ENCODE data around the gene EIF6.

Gene EIF6

GRCh38 chr20:35293303-35294292 lies 9.0 kb upstream of the EIF6 start:
- DNase-seq, result no peak

- DNase-seq, result no peak
Observed at GRCh38 chr20:35292504-35293285, 8.1 kb upstream of the EIF6 start.

DNA sequence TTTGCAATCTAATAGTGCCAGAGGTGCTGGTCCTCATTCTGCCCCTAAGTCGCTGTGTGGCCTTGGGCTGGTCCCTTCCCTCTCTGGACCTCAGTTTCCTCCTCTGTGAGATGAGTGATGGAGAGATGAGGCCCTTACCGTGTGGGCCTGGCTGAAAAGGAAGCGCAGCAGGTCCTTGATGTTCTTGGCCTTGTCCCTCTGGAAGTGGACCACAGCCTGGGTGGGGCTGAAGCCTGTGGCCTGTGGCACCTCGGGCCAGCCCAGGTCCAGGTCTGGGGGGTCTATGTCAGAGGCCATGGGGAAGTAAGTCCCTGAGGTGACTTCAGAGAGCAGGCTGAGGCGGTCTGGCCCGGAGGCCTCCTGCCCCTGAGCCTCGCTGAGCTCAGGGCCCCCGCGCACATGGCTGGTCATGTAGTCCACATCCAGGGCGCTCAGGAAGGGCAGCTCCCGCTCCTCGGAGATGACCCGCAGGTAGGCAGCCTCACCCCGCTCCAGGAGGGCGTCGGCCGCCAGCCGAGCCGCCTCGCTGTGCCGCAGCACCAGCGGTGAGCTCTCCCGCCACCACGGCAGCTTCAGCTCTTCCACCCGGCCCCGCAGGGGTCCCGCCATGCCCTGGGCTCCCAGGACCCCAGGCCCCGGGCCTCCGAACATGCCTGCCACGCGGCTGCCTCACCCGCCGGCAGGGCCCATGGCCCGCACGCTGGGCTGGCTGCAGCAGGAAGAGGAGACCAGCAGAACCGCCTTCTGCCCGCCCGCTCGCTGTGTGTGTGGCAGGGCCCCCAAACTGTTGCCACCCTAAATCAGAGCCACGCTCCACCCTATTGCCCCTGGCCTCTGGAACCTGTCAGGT lies 7.3 kb upstream of the EIF6 start, which contains the start of gene FAM83C:
TSS of gene FAM83C (minus strand) at position 772 of the 850 bp plus-strand sequence. CDS start at position 651, 121 bp downstream.
- no peak for DNase-seq

- DNase-seq, result no peak
Observed at GRCh38 chr20:35290887-35291417, 6.4 kb upstream of the EIF6 start.

GRCh38 chr20:35290186-35290886 lies 5.8 kb upstream of the EIF6 start:
- no peak for DNase-seq

DNA sequence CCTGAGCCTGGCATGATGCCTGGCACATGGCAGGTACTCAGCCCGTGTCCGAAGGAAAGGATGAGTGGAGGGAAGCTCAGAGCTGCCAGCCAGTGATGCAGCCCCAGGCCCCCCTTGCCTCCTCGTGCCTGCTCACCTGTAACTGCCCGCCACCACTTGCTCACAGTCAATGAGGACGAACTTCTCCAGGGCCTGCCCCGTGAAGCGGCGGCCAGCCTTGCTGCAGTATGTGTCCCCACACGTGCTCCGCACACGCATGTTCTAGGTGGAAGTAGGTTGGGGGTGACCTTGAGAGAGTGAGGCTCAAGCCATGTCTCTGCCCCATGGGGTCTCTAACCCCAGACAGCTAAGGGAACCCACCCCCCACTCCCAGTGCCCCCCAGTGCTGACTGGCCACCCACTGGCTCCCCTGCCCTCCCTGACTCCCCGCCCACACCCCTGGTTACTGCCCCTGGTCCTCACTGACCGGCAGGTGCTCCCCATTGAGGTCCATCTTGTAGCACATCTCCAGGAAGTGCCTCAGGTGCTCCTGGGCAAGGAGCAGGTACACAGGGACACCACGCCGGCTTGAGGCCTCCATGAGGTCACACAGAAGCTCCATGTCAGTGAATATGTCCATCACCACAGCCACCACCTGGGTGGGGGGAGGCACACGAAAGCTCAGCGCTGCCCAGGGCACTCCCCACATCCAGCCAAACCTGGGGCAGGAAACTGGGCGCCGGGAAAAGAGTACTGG lies 3.9 kb upstream of the EIF6 start:
- no peak for DNase-seq

GRCh38 chr20:35287509-35288324 lies 3.1 kb upstream of the EIF6 start:
- no peak for DNase-seq

DNA sequence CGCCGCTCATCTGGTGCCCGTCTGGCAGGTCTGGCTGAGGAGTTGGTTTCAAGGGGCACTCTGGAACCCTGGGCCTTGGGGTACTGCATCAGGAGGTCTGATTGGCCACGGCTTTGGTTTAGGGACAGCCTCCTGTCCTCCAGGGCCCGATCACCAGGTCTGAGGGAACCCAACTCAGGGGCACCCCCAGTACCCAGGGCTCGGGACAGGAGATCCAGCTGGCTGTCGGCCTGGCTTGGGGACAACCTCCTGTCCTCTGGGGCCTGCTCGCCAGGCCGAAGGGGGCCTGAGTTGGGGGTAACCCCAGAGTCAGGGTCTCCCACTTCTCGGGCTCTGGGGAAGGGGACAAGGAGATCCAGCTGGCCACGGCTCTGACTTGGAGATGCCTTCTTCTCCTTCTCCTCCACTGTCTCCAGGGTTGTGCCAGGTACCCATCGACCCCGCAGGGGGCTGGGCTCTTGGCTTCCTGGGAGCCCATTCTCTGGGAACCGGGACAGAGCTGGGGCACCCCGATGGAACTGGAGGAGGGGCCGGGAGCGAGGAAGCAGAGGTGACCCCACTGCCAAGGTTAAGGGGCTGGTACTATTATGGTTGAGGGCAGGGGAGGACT lies 2.4 kb upstream of the EIF6 start:
- DNase-seq, result no peak

DNA sequence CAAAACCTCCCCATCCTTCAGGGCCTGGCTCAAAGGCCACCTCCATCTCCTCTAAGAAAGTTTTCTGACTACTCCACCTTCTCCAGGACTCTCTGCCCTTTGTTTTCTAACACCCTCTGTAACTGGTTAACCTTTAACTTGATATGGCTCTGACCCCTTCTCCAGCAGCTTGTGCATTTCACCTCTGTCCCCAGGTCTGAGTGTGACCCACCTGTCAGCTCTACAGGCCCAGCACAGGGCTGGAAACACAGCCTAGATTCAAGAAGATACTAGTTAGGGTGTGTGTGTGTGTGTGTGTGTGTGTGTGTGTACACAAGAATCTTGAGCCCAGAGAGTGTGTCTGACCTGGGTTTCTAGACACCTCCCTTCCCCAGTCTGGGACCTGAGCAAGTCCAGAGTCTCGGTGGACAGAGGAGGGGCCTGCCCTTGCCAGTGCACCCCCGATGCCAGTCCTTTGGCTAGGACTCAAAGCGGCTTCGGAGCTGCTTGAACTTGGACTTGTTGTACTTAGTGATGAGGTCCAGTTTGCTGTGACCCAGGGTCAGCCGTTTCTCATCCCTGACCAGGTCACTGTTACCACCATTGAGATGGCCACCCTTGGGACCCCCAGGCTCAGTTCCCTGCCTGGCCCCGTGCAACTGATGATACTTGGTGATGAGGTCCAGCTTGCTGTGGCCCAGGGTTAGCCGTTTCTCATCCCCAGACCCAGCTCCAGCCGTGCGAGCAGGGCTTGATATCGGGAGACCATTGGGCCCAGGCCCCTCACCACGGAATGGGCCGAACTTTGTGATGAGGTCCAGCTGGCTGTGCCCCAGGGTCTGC lies 1.7 kb upstream of the EIF6 start:
- no peak for DNase-seq

DNA sequence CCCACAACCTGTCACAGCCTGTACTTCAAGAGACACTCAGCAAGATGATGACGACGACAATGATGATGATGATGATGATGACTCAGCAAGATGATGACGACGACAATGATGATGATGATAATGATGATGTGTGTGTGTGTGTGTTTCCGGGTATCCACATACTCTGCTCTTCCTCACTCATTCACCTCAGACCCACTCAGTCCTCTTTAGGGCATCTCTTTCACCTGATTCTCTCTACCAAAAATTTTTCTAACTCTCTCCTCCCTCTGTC lies 1.2 kb upstream of the EIF6 start:
- no peak for DNase-seq

DNA sequence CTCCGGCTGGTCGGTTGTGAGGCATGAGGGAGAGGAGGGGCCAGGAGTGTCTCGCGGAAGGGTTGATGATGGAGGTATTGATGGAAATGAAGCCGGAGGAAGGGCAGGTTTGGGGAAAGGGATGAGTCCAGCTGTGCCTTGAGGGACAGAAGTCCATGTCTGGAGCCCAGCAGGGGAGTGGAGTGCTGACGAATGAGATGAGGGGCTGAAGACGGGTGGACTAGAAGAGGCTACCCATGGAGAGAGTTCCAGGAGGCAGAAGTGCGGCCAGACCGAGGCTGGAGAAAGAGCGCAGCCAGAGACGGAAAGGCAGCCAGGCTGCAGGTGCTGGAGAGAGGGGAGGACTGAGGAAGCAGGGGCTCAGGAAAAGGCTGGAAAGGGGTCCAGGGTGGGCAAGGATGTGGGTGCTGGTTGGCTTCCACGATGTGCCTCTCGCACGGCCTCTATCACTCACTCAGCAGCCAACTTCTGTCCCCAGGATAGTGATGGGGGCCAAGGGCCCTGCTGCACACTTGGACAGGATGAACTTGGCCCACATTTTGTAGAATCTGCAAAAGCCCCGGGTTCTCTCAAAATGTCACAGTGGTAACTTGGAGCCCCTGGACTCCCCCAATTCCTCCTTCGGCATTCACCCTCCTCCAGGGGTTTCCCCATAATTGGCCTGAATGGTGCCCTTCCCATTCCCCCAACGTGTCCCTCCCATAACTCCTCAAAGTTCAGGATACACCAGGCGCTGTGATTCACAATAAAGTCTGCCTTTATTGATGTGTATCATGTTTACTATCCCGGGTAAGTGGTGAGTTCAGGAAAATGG lies 627 bp upstream of the EIF6 start:
- DNase-seq, result no peak

GRCh38 chr20:35283441-35284266 lies 918 bp downstream of the EIF6 start:
- no peak for DNase-seq

GRCh38 chr20:35281506-35282101 lies 3.0 kb downstream of the EIF6 start:
- no peak for DNase-seq

DNA sequence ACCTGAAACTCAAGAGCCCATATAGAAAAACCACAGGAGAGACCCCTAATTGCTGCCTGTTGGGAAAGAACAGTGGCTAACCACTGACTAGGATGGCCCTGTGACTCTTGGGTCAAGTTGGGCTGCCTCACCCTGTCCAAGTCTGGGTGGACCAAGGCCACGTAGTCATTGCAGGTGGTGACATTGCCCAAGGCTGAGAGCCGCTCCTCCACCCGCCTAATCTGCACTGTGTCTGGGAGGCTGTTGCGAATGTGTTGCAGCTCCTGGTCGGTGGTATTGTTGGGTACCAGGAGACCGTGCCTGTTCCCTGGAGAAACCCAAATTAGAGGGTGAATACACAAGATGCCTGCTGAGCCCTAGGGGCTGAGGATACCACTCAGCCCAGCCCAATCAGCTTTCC lies 4.0 kb downstream of the EIF6 start:
- no peak for DNase-seq

GRCh38 chr20:35279533-35280174 lies 4.9 kb downstream of the EIF6 start:
- DNase-seq, result no peak

GRCh38 chr20:35279040-35279439 lies 5.5 kb downstream of the EIF6 start:
- no peak for DNase-seq

All from activated CD4-positive, alpha-beta T cell treated with anti-CD3 and anti-CD28 coated beads, Interleukin-2, Interleukin-6, amounts not matched to agents 100 ng/mL and 50 ng/mL, durations not matched to agents 16 hours and 8 hours (primary cell).